WTC11 (cell line): Measurements from ENCODE around the gene NHSL2. TPM values are rescaled to one million over a fixed set of nuclear protein-coding genes. Genes with fewer than 3 reads are reported as not detected.

ENCODE experiments used
- ATAC-seq: fragments of 200-7000 bp; cut with Tn5 transposase; 2 replicates; pipeline ENCODE4 v1.10.0; 2021; ENCODE audit warnings: mild to moderate bottlenecking, moderate library complexity
- CTCF ChIA-PET: fragments of 300-600 bp; sonication (Branson Sonifier 250); formaldehyde crosslinking; loops from one replicate; lab custom pipeline; 2021; ENCODE audit warnings: antibody characterized with exemption; lab: Charles Lee
- POLR2A ChIA-PET: fragments of 350-600 bp; sonication (Branson Sonifier 250); formaldehyde crosslinking; loops from one replicate; lab custom pipeline; 2021; ENCODE audit warnings: antibody characterized with exemption; lab: Charles Lee
- DNase-seq: peaks from one replicate; pipeline ENCODE4 v3.0.0; 2021; ENCODE audit warnings: low spot score
- H3K27ac Mint-ChIP-seq: 2 replicates; pipeline ENCODE4 v1.8.0; 2021; ENCODE audit warnings: mixed read lengths
- H3K27me3 Mint-ChIP-seq: 2 replicates; pipeline ENCODE4 v1.8.0; 2021; ENCODE audit warnings: low read depth, mild to moderate bottlenecking, moderate library complexity, mixed read lengths
- H3K36me3 Mint-ChIP-seq: 2 replicates; pipeline ENCODE4 v1.8.0; 2021; ENCODE audit warnings: mixed read lengths
- H3K4me1 Mint-ChIP-seq: 2 replicates; pipeline ENCODE4 v1.8.0; 2022; ENCODE audit warnings: mixed read lengths
- H3K4me3 Mint-ChIP-seq: 2 replicates; pipeline ENCODE4 v1.8.0; 2021; ENCODE audit warnings: mild to moderate bottlenecking, moderate library complexity, mixed read lengths
- H3K9me3 Mint-ChIP-seq: 2 replicates; pipeline ENCODE4 v1.8.0; 2021; ENCODE audit warnings: mixed read lengths
- ATF3 ChIP-seq: sonication (generic); formaldehyde crosslinking; conservative IDR thresholded peaks from 2 replicates; pipeline ENCODE4 v1.8.1; 2022; ENCODE audit warnings: mild to moderate bottlenecking, missing genetic modification reagents
- CBFB ChIP-seq: sonication (generic); formaldehyde crosslinking; IDR thresholded peaks from 2 replicates; pipeline ENCODE4 v1.8.1; 2022; ENCODE audit warnings: mild to moderate bottlenecking, low read depth, missing genetic modification reagents
- CREM ChIP-seq: sonication (generic); formaldehyde crosslinking; IDR thresholded peaks from 2 replicates; pipeline ENCODE4 v1.8.1; 2022; ENCODE audit warnings: mild to moderate bottlenecking, missing genetic modification reagents, moderate library complexity
- CTCF ChIP-seq: fragments of 200-600 bp; IDR thresholded peaks from 2 replicates; pipeline ENCODE4 v1.8.0; 2022; ENCODE audit warnings: antibody characterized with exemption
- FOXP1 ChIP-seq: sonication (generic); formaldehyde crosslinking; IDR thresholded peaks from 2 replicates; pipeline ENCODE4 v1.8.0; 2022; ENCODE audit warnings: missing genetic modification reagents, mild to moderate bottlenecking, moderate library complexity, borderline replicate concordance
- HMGA2 ChIP-seq: fragments of 250-450 bp; sonication (Bioruptor Pico); IDR thresholded peaks from 2 replicates; pipeline ENCODE4 v1.4.0; 2021; ENCODE audit warnings: mild to moderate bottlenecking, moderate library complexity
- JUN ChIP-seq: sonication (generic); formaldehyde crosslinking; IDR thresholded peaks from 2 replicates; pipeline ENCODE4 v1.8.0; 2023; ENCODE audit warnings: mild to moderate bottlenecking, missing genetic modification reagents
- MLX ChIP-seq: sonication (generic); formaldehyde crosslinking; IDR thresholded peaks from 2 replicates; pipeline ENCODE4 v1.8.1; 2023; ENCODE audit warnings: mild to moderate bottlenecking, missing genetic modification reagents, moderate library complexity
- MYBL2 ChIP-seq: sonication (generic); formaldehyde crosslinking; IDR thresholded peaks from 2 replicates; pipeline ENCODE4 v1.8.1; 2023; ENCODE audit warnings: mild to moderate bottlenecking, moderate library complexity, missing genetic modification reagents
- NR1H2 ChIP-seq: sonication (generic); formaldehyde crosslinking; IDR thresholded peaks from 2 replicates; pipeline ENCODE4 v1.9.0; 2021; ENCODE audit warnings: mild to moderate bottlenecking, moderate library complexity, missing genetic modification reagents
- SOX15 ChIP-seq: fragments of 250-450 bp; sonication (Bioruptor Pico); IDR thresholded peaks from 2 replicates; pipeline ENCODE4 v1.9.0; 2021; ENCODE audit warnings: mild to moderate bottlenecking
- TCF7 ChIP-seq: sonication (generic); formaldehyde crosslinking; IDR thresholded peaks from 2 replicates; pipeline ENCODE4 v1.8.0; 2022; ENCODE audit warnings: mild to moderate bottlenecking, low read depth, missing genetic modification reagents, moderate library complexity
- TEAD4 ChIP-seq: sonication (generic); formaldehyde crosslinking; IDR thresholded peaks from 2 replicates; pipeline ENCODE4 v1.8.0; 2022; ENCODE audit warnings: mild to moderate bottlenecking, missing genetic modification reagents
- ZBTB21 ChIP-seq: sonication (generic); formaldehyde crosslinking; IDR thresholded peaks from 2 replicates; pipeline ENCODE4 v1.8.1; 2023; ENCODE audit warnings: mild to moderate bottlenecking, missing genetic modification reagents, borderline replicate concordance
- ZMAT4 ChIP-seq: fragments of 250-450 bp; sonication (Bioruptor Pico); IDR thresholded peaks from 2 replicates; pipeline ENCODE4 v1.9.0; 2021; ENCODE audit warnings: mild to moderate bottlenecking
- ZNF138 ChIP-seq: sonication (generic); formaldehyde crosslinking; conservative IDR thresholded peaks from 2 replicates; pipeline ENCODE4 v1.8.1; 2022; ENCODE audit warnings: mild to moderate bottlenecking, moderate library complexity, missing genetic modification reagents
- ZNF317 ChIP-seq: sonication (generic); formaldehyde crosslinking; IDR thresholded peaks from 2 replicates; pipeline ENCODE4 v1.8.1; 2023; ENCODE audit warnings: low read depth, mild to moderate bottlenecking, moderate library complexity, missing genetic modification reagents, borderline replicate concordance
- ZNF396 ChIP-seq: fragments of 250-450 bp; sonication (Bioruptor Pico); IDR thresholded peaks from 2 replicates; pipeline ENCODE4 v1.8.0; 2021; ENCODE audit warnings: mild to moderate bottlenecking, moderate library complexity, borderline replicate concordance
- total RNA-seq: library from RNA; stranded (reverse); gene quantifications from 3 replicates; pipeline ENCODE4 v1.2.3, GENCODE V29; 2021
- TF ChIP-seq, protein P1 (sequence below): sonication (generic); formaldehyde crosslinking; IDR thresholded peaks from 2 replicates; pipeline ENCODE4 v1.8.0; 2022; ENCODE audit warnings: mild to moderate bottlenecking, missing genetic modification reagents
- TF ChIP-seq, protein P2 (sequence below): sonication (generic); formaldehyde crosslinking; conservative IDR thresholded peaks from 2 replicates; pipeline ENCODE4 v1.8.1; 2023; ENCODE audit warnings: mild to moderate bottlenecking, low read depth, missing genetic modification reagents, moderate library complexity

The NHSL2 gene
- total RNA-seq, 1 experiment from 2014 or later, result 7.9 TPM

DNA sequence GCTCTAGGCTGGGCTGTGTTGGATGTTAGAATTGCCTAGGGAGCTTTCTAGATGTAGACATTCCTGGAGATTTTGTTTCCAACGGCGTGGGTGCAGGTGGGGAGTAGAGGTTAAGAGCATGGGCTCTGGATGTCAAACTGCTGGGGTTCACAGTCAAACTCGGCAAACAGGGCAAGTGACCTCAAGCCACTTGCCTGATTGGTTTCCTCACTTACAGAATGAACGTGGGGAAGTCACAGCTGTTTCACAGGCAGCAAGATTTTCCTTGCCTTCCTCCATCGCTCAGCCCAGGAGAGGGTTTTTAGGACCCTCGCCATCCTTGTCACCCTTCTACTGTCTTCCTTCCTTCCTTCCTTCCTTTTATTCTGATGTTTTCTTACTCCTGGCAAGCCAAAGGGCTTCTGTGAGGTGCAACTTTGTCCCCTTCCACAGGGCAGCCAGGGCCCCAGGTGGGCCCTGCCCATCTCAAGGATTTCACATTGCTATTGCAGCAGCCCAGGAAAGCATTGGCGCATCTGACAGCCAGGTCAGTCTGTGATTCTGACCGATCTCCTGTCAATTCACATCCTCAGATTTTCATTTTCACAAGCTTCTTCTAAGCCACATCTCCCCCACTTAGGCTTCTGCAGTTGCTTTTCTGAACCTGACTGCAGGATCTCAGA, 214.0 kb downstream of the NHSL2 start:
- Mint-ChIP-seq H3K27me3 (peaks cover 15% of the 10 kb centered on the region), H3K4me1 (peaks cover 57% of the 10 kb centered on the region), H3K9me3 (no peaks in the 10 kb centered on the region), H3K36me3 (peaks cover 7% of the 10 kb centered on the region; the same call in 1 of the 2 replicates), H3K27ac (no peak overlapping the region; the same call in 1 of the 2 replicates), H3K4me3 (no peak overlapping the region)
- DNase-seq, result no peak
- TF ChIP-seq TEAD4 (CRISPR knock-in tag) (no peak), SOX15 (CRISPR knock-in tag) (no peak), ZNF317 (CRISPR knock-in tag) (no peak), TCF7 (no peak), FOXP1 (CRISPR knock-in tag) (no peak), CBFB (CRISPR knock-in tag) (no peak), MYBL2 (CRISPR knock-in tag) (no peak)
- POLR2A ChIA-PET, result no interaction called here
- no peak for ATAC-seq
- CTCF ChIA-PET, result interaction anchor here (0.8 to 4.3 kb wide), 5 partner anchors 23 to 107 kb away, joined by 3 to 31 read pairs (median 6); no protein-coding TSS in a partner anchor

DNA sequence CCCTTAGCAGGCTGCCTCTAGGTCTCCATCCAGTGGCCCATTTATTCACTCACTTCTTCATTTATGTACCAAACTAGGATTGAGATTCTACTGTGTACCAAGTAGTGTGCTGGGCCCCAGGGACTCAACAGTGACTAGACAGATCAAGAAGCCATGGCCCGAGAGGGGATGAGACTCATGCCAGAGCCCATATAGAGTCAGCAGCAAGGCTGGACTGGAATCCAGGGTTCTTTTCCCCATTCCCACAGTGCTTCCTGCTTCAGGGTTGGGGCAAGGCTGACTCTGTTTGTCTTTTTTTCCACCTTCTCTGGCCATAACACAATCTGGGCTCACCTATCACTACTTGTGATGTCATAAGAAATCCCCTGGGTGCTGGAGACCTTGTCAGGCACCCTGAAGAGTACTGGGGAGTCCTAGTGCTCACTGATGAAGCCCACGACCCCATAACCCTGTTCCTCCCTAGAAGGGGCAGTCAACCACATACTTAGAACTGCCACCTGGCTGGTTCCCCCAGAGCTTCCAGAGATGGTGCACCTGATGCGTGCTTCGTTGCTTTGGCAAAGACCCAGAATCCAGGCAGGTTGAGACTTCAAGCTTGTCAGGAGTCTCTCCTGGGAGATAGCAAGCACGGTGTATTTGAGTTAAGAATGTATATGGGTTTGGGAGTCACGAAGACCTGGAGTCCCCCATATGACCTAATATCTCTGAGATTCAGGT, 214.8 kb downstream of the NHSL2 start:
- H3K27me3 Mint-ChIP-seq, result peaks cover 23% of the 10 kb centered on the region
- ATAC-seq (no peak), DNase-seq (no peak)
- TF ChIP-seq ZNF396 (CRISPR knock-in tag) (no peak), NR1H2 (CRISPR knock-in tag) (no peak), ZMAT4 (no peak), ZBTB21 (CRISPR knock-in tag) (no peak), HMGA2 (CRISPR knock-in tag) (no peak), JUN (CRISPR knock-in tag) (no peak), CREM (CRISPR knock-in tag) (no peak), MLX (CRISPR knock-in tag) (no peak), CTCF (no peak), ZNF138 (no peak), ATF3 (CRISPR knock-in tag) (no peak)
- TF ChIP-seq, protein P1, sequence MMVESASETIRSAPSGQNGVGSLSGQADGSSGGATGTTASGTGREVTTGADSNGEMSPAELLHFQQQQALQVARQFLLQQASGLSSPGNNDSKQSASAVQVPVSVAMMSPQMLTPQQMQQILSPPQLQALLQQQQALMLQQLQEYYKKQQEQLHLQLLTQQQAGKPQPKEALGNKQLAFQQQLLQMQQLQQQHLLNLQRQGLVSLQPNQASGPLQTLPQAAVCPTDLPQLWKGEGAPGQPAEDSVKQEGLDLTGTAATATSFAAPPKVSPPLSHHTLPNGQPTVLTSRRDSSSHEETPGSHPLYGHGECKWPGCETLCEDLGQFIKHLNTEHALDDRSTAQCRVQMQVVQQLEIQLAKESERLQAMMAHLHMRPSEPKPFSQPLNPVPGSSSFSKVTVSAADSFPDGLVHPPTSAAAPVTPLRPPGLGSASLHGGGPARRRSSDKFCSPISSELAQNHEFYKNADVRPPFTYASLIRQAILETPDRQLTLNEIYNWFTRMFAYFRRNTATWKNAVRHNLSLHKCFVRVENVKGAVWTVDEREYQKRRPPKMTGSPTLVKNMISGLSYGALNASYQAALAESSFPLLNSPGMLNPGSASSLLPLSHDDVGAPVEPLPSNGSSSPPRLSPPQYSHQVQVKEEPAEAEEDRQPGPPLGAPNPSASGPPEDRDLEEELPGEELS, result no peak
- TF ChIP-seq, protein P2, sequence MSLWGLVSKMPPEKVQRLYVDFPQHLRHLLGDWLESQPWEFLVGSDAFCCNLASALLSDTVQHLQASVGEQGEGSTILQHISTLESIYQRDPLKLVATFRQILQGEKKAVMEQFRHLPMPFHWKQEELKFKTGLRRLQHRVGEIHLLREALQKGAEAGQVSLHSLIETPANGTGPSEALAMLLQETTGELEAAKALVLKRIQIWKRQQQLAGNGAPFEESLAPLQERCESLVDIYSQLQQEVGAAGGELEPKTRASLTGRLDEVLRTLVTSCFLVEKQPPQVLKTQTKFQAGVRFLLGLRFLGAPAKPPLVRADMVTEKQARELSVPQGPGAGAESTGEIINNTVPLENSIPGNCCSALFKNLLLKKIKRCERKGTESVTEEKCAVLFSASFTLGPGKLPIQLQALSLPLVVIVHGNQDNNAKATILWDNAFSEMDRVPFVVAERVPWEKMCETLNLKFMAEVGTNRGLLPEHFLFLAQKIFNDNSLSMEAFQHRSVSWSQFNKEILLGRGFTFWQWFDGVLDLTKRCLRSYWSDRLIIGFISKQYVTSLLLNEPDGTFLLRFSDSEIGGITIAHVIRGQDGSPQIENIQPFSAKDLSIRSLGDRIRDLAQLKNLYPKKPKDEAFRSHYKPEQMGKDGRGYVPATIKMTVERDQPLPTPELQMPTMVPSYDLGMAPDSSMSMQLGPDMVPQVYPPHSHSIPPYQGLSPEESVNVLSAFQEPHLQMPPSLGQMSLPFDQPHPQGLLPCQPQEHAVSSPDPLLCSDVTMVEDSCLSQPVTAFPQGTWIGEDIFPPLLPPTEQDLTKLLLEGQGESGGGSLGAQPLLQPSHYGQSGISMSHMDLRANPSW (CRISPR knock-in tag), result no peak
- H3K36me3 Mint-ChIP-seq, result peaks cover 10% of the 10 kb centered on the region
- no peak overlapping the region for H3K4me3 Mint-ChIP-seq
- ChIA-PET POLR2A (no interaction called here), CTCF (interaction anchor here (1.4 to 4.3 kb wide), 4 partner anchors 18 to 107 kb away, joined by 4 to 31 read pairs (median 12); no protein-coding TSS in a partner anchor)
- no peaks in the 10 kb centered on the region for H3K9me3 Mint-ChIP-seq
- H3K27ac Mint-ChIP-seq, result no peak overlapping the region
- H3K4me1 Mint-ChIP-seq, result peaks cover 61% of the 10 kb centered on the region
